Measurements from ENCODE around the gene TMEM115.
"Not testable (repeated sequence)": the region's sequence is repeated elsewhere in the genome, so short reads cannot be mapped to it uniquely, and the experiment has no call there.

The TMEM115 gene

DNA sequence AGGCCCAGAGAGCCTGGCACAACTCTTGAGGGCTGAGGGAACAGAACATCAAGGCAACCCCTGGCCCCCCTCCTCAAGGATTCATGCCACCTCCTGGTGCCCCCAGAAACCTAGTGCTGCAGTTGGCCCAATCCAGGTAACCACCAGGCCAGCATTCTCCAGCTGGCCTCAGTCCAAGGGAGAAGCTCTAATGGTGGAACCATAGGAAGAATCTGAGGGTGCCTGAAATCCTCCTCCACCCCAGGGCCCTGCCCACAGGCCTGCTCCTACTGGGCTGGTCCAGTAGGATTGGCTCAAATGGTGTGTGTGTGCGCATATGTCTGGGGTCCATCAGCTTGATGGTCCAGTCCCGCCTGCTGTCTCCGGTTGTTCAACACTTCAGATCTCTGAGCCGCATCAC, 44.5 kb downstream of the TMEM115 start:
- TF ChIP-seq CTCF (IDR thresholded peaks at IDR 0.05; ENCODE audit: low read depth, low read length), result no peak
- no peak overlapping the region for H3K27ac ChIP-seq
- H3K4me3 ChIP-seq (ENCODE audit: low read depth, low read length), result no peak overlapping the region
- no peak for DNase-seq
- H3K36me3 ChIP-seq, result peaks cover 34% of the 10 kb centered on the region
- no peaks in the 10 kb centered on the region for H3K27me3 ChIP-seq (ENCODE audit: insufficient read depth, low read depth, severe bottlenecking)
- no peaks in the 10 kb centered on the region for H3K9me3 ChIP-seq (ENCODE audit: severe bottlenecking)

DNA sequence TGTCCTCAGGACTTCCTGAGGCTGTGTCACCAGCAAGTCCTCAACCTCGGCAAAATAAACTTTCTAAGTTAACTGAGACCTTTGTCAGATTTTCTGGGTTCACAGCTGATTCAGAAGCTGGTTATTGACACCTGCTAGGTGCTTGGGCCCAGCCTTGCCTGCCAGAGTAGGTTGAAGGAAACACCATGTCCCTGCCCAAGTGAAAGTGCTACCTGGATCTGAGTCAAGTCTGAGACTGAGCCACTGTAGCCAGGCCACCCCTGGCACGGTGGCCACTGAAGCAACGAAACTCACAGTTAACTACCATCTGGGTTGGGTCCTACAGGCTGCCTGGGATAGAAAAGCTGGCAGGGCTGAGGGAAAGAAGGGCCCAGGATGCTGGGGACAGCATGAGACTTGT, 45.0 kb downstream of the TMEM115 start:
- Histone ChIP-seq H3K4me3 (ENCODE audit: low read depth, low read length) (no peak overlapping the region), H3K27me3 (ENCODE audit: insufficient read depth, low read depth, severe bottlenecking) (no peaks in the 10 kb centered on the region), H3K9me3 (ENCODE audit: severe bottlenecking) (no peaks in the 10 kb centered on the region), H3K36me3 (peaks cover 29% of the 10 kb centered on the region), H3K27ac (no peak overlapping the region; the same call in 1 of the 2 replicates)
- TF ChIP-seq CTCF (IDR thresholded peaks at IDR 0.05; ENCODE audit: low read depth, low read length), result no peak
- no peak for DNase-seq

DNA sequence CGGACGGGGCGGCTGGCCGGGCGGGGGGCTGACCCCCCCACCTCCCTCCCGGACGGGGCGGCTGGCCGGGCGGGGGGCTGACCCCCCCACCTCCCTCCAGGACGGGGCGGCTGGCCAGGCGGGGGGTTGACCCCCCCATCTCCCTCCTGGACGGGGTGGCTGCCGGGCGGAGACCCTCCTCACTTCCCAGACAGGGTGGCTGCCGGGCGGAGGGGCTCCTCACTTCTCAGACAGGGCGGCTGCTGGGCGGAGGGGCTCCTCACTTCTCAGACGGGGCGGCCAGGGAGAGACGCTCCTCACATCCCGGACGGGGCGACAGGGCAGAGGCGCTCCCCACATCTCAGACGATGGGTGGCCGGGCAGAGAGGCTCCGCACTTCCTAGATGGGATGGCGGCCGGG, 47.3 kb downstream of the TMEM115 start:
- DNase-seq; H3K27ac ChIP-seq; H3K27me3 ChIP-seq (ENCODE audit: insufficient read depth, low read depth, severe bottlenecking): not testable (repeated sequence)

More for the DNA sequence above, 47.3 kb downstream of the TMEM115 start:
- H3K4me3 ChIP-seq (ENCODE audit: low read depth, low read length), result not testable (repeated sequence)
- peaks cover 12% of the 10 kb centered on the region for H3K36me3 ChIP-seq
- peaks cover 15% of the 10 kb centered on the region for H3K9me3 ChIP-seq (ENCODE audit: severe bottlenecking)
